Epidermal melanocyte (primary cell): ENCODE data around the gene KIRREL3.

Source experiments
- DNase-seq: peaks from one replicate; pipeline ENCODE4 v3.0.0; 2011; ENCODE audit warnings: low spot score; ENCODE audit not compliant: insufficient read length

Gene KIRREL3

DNA sequence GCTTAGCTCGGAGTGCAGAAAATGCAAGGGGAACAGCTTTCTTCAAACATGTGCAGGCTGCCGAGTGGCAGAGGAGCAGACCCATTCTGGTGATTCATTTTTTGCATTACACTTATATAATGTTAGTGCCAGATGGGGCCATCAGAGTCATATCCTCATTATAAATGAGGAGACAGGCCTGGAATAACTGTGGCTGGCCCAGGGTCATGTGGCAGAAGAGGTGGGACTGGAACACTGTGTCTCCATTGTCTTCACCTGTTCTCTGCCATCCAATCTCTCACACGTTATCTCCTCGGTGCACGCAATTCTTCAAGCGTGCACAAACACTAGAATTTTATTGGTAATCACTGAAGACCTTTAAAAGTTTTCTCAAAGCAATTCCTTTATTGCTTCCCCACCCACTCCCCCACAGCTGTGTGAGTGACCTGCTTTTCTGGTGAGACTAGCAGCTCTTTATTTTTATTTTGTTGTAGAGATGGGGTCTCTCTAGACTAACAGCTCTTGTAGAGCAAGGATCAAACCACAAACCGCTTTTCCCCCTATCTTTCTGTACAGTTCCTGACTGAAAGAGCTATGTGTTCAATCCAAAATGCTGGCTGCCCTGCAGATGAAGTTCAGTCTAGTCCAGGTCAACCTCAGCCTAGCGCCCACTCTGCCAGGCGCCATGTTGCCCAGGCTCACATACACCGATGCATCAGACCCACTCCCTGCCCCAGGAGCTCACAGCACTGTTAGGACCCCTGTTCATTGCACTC lies 569.8 kb downstream of the KIRREL3 start:
- DNase-seq = no peak

DNA sequence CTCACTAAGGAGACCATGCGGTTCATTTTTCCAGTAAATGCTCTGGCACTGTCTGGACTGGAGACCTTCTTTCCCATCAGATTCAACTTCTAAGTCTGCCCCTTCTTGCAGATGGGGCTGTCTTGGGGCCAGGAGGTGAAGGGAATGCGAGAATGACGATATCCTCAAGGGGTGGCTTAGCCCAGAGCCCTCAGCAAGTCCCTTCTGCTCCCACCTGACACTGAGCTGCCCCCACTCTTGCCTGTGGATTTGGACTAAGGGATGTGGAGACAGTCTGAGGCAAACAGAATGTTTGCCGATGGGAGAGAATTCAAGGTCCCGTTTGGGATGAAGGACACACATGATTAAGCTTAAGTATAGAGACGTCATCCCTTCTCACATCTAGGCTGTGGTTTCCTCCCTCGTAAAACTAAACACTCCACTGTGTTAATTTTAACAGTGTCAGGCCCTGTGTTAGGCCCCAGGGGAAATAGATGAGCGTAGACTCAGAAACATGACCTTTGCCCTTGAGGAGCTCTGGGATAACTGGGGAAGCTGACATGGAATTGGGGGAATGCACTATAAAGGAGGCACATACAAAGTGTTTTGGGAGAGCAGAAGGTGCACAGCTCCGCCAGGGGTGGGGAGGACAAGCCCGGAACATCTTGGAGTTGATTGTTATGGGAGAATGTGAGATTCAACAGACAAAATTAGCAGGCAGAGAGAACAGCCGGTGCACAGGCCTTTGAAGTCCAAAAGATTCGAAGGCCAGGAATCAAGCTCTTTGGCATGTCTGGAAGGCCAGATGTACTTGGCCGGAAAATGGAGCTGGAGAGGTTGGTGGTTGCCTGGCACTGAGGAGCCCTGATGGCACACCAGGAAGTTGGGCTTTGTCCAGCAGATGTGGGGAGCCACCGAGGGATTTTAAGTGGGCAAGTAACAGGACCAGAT lies 573.5 kb downstream of the KIRREL3 start:
- no peak for DNase-seq

DNA sequence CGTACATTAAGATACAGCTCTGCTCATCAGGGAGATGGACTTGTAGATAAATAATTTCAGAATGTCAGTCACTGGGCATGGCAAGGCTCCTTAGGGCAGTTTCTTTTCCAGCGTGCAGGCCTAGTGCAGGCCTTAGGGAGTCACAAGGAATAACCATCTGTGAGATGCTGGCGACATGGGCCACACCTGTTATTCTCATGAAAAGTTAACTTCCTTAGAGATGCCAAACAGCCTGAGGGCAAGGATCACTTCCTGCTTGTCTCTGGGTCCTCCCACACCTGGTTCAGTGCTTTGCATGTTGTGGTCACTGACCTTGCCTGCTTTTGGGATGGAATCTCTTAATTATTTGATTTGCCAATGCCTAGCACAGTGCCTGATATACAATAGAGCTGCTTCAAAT lies 574.5 kb downstream of the KIRREL3 start:
- no peak for DNase-seq

DNA sequence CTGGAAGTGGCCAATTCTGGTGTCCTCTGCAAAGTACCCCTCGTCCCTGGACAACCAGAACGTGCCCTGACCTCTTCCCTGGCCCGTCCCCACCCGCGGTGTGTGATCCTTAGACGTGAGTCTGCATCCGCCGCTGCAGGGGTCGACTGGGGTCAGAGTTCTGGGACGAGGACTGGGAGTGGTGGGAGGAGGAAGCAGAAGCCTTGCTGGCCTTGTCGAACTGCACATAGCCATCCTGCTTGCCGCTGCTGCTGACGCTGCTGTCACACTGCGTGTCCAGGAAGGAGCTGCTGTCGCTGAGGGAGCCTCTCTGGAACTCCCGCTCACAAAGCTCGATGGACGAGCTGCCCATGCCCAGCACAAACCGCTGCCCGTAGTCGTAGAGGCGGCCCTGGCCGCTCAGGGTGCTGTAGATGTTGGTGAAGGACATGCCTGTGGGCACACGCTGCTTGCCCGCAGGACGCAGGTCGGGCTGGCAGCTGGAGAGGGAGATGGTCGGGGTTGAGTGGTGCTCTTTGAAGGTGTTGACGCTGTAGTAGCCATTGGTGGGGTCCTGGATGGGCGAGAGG lies 576.0 kb downstream of the KIRREL3 start:
- no peak for DNase-seq

DNA sequence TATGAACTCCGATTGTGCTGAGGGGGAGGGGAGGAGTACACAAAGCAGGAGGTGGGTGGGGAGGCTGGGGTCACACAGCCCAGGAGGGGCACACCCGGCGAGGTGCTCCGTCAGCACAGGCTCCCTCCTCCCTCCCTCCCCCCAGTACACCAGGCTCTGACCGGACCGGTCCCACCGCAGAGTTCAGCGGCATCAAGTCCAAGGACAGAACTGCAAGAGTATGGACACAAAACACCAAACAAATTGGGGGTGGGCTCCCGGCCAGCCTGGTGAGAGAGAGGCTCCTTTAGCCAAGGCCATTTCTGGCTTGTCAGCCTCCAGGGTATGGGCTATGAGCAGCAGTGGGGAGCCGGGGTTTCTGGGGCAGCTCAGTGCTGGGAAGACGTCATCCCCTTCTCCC lies 576.8 kb downstream of the KIRREL3 start:
- DNase-seq = no peak

DNA sequence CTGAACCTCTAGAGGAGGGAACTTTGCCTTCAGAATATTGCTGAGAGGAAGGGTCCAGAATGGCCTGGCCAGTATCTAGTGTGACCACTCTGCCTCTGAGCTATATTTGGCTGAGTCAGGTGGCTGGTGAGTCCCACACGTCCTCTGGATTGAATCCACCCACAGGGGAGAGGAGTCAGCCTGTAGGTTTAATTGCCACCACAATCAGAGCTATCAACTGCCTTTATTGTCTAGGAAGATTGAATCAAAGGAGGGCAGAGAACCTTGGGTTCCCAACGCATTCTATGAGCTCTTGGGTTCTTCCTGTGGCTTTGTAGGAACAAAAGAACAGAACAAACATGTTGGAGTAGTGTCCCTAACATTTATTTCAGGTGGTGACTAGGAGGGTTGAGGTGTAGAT lies 577.4 kb downstream of the KIRREL3 start:
- DNase-seq = no peak

DNA sequence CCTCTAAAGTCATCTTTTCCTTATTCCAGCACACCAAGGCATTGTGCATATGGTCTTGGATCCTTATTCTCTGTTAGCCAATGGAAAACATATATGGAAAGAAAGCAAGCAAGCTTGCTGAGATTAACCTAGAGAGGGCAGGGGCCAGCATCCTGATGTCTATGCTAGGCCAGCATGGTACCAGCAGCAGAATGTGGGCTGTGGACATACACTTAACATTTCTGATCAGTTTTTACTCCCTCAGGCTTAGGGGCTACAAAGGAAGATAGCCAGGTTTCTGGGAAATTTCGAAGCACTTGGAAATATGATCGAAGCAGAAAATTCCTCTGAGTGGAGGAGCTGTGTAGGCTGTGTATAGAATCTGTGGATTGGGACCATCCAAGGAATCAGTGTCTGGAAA lies 578.1 kb downstream of the KIRREL3 start:
- no peak for DNase-seq

DNA sequence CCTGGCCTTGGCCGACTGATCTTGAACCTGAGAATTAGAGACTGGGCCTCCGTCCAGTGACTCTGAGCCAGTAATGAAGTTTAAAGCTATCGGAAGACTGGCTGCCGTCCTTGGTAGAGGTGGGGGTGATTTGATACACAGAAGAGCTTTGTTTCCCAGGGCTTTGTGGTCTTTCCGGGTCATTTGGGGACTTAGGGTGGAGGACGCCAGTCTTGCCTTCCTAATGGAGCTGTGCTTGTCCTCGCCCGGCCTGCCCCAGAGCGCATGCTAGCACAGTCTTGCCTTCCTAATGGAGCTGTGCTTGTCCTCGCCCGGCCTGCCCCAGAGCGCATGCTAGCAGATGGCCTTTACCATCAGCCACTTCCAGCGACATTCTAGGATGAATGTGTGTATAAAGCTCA lies 579.3 kb downstream of the KIRREL3 start:
- no peak for DNase-seq

DNA sequence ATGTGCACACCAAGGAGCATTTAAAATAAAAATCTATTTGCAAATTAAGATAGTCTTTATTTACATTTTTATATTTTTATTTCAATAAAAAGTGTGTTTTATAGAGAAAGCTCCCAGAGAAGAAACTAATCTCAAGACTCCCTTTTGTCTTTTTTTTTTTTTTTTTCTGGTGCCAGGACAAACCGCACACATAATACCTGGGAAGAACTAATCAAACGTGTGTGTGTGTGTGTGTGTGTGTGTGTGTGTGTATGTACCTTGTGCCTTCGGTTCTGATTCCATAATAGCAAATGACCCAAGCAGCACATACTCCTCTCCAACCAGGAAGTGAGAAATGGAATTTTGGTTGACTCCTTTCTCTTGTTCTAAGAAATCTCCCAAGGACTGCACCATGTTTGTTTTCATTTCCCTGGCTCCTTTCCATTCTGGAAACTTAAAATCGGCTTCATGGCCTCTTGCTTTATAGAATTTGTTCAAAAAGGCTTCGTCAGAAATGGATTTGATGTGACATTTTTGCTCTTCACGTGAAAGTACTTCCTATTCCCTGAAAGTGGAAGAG lies 579.8 kb downstream of the KIRREL3 start:
- no peak for DNase-seq

DNA sequence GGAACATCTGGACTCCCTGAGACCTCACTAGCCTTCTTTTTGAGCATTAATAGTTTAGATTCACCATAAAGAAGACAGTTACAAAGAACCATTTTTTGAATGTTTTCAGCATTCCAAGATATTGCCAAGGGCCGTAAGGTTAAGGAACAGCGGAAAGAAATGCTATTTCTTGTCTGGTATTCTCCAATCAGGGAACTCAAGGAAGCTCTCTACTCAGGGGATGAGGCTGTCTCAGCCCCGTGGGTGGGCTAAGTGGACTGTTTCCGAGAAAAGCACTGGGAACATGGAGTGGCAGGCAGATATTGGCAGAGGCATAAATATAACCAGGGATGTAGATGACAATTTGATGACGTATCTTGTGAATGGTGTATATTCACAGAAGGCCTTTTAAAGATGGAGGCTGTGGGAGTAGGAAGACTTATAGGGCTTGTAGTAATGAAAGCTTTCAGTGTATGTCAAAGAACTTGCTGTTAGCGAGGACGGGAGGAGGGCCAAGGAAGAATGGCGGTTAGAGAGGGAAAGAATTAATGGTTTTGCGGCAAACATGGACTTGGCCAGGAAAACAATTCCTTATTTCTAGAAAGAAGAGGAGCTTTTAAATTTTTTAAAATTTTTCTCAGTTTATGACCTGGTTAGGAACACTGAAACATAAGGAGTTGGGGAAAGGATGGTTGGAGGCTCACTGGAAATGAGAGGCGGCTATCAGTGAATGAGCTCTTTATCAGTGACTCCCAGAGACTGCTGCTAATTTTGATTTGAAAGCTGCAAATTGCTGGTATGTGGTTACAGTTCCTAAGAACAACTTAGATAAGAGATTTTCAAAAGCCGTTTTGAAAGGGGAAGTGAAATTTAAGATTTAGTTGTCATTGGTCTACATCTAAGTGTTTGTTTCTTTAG lies 580.5 kb downstream of the KIRREL3 start:
- peak; percentile 67 for DNase-seq

DNA sequence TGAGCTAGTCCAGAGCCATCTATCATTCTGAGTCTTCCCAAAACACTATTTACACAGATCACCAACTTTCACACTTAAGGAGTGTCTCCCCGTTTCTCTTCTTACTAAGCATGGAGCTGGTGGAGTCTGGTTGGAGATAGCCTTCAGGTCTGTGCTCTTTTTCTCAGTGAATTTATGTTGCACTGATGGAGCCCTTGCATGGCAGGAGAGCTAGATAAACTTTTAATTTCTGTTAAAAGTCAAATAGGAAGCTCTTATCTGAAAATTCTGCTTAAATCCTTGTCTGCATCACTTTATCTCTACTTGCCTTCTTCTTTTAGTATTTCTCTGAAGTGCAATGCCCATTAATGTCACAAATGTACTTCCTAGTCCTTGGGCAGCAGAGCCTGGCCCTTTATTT lies 581.7 kb downstream of the KIRREL3 start:
- DNase-seq = no peak

DNA sequence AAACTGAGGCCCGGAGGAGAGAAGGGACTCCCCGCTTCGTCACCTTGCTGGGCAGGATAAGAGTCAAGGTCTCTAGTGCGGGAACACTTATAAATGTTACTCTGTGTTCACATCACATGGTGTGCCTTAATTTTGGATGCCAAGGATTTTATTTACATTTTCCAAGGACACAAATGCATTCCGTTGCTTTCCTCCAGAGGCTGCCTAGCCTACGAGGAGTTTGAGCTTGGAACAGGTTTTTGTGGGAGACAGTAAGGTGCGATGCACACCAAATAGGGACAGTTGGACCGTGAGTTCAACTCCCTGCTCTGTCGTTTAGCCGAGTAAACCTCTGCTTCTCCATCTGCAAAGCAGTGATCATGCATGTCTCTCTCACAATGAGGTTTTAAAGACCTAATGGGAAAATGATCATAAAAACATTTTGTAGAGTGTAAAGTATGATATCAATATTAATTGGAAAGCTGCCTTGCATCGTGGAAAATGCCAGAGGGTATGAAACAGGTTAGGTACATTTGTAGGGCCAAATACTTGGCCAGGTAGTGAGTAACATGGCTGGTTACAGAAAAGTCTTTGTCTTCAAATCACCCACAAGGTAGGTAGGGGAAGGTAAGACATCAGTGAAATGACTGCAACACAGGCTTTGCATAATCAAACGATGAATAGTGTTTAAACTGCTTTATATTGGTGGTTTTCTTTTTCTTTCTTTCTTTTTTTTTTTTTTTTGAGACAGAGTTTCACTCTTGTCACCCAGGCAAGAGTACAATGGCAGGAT lies 583.3 kb downstream of the KIRREL3 start:
- DNase-seq = no peak

DNA sequence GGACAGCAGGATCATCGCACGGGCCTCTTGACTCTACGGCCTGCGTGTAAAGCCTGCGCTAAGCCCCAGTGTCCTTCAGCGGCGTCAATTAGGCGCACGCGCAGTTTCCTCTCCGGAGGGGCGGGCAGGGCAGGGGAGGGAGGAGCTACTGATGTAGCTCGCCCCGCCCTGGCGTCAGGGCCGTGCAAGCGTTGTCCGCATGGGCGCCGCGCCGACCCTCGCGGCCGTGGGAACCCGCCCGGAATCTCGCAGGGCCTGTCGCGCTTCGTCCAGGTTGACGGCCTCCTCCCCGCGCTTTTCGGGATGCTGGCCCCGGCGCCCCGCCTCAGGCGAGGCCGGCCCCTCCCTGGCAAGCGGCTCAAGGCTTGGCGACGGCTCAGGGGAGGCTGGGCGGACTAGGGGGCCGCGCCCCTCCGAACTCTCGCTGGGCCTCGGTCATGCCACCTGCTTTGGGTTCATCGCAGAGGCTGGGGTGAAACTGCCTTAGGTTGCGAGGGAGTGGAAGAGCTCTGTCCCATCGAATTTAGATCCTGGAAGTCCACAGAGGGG lies 584.0 kb downstream of the KIRREL3 start:
- DNase-seq = peak; percentile 85

DNA sequence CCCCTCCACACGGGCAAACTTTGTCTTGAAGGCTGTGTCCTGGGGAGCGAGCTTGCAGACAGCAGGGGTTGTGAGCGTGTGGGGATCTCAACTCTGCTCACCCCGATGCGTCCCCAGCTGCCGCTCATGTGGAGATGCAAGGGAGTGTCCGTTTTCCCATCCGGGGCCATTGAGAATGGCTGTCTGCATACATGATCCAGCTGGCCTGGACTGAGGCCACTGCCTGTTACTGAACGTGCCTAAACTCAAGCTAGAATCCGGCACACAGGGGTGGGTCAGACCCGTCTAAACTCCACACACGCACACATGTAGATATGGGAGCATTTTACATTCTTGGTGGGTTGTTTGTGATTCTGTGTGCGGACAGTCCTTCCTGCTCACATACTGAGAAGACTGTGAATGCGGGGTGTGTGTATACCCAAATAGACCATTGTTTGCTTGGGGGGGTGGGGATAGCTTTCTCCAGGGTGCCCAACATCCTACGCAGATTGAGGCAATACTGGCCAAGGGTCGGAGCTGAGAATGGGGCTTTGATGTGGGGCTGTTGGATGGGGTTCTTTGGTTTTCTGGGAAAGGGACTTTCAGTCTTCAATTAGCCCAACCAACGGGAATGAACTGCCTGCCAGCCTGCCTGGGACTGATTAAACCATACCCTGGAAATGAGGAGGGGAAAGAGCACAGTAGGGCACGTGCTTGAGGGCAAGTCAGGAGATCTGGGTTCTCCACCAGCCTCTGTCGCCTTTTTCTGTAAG lies 584.7 kb downstream of the KIRREL3 start:
- DNase-seq = peak; percentile 64

DNA sequence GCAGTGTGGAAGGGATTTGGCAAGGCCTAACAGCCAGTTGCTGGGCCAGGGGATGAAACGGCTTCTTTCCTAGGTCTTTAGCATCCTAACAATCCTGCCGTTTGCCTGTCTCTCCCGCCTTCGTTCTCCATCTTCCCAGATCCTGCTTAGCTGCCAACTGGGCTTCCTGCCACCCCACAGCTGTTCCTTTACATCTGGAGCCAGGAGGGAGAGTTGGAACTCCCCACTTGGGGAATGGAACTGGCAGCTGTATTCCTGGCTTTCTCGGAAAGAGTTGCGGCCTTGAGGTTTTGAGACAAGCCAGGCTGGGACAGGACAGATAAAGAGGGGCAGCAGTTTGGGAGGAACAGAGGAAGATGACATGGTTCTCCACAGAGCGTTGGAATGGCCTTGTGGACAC lies 585.4 kb downstream of the KIRREL3 start:
- peak; percentile 77 for DNase-seq

DNA sequence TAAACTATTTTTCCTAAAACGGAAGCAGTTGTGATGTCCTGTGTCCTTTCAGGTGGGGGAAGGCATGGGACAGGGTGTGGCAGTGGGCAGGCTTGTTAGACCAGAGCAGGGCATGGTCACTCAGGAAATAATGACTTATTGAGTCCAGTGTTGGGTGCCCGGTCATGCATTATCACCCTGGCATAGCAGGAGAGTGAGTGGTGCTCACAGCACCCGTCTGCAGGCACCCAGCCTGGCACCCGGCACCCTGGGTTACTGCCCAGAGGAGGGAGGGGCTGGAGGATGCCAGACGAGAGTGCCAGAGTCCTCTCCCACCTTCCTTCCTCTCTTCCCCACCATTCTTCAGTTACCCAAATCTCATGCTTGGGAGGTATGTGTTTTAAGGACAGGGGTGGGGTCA lies 586.0 kb downstream of the KIRREL3 start:
- DNase-seq = no peak

DNA sequence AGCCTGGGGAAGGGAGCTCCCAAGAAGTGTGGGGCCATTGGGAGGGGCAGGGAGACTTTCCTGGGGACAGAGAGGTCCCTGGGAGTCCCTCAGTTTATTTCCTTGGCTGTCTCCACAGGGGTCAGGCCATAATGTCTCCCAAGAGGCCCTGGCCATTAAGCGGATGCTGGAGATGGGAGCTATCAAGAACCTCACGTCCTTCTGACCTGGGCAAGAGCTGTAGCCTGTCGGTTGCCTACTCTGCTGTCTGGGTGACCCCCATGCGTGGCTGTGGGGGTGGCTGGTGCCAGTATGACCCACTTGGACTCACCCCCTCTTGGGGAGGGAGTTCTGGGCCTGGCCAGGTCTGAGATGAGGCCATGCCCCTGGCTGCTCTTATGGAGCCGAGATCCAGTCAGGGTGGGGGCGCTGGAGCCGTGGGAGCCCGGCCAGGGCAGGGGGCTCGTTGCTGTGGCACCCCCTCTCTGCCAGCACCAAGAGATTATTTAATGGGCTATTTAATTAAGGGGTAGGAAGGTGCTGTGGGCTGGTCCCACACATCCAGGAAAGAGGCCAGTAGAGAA lies 586.6 kb downstream of the KIRREL3 start:
- DNase-seq = no peak

DNA sequence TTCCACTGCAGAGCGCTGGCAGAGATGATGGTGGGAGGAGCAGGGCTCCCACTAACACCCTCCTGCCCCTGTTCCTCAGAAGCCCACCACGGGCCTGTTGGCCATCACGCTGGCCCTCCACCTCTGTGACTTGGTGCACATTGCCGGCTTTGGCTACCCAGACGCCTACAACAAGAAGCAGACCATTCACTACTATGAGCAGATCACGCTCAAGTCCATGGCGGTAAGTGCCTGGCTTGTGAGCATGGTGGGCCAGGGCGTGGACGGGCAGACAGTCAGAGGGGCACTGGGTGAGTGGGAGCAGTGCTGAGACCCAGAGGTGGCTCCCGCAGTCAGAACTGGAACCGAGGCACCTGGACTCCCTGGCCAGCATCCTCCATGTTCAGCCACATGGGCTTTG lies 587.1 kb downstream of the KIRREL3 start:
- no peak for DNase-seq

DNA sequence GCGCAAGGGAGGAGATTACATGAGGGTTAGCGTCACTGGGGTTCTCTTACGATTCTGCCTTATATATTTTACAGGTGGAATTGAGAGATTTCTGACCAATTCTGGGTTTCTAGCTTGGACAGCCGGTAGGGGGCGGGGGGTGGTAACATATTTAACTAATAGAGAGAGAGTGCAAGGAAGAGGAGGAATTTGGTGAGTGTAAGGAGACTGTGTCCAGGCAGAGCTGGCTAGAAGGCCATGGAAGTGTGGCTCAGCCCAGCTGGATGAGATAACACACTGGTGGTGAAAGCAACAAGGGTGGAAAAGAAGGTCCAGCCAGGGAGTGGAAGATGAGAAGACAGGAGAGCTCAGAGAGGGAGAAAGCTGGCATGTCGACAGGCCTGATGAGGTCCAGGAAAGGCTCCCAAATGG lies 588.6 kb downstream of the KIRREL3 start:
- DNase-seq = no peak
